ENCODE results near the gene SLC2A9. TPM values are rescaled to one million over a fixed set of nuclear protein-coding genes. Genes with fewer than 3 reads are reported as not detected.

Gene SLC2A9
- total RNA-seq, 1 experiment from 2014 or later = 3.5 TPM

DNA sequence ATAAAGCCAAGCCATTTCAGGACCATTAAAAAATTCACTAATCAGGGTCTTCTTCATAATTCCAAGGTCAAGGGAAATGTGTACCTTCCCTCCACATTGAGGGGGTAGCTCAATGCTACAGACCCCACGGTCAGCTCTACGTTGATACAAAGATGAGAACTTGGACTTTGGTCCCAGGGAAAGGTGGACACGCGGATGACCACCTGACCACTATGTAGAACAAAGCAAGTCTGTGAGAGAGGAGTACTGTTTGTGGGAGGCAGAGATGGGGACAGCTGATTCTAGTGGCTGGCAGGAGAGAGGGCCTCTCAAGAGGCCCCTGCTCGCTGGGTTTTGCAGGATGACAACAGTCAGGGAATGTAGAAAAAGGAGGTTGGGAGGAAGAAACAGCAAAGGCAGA is 58.0 kb downstream of the SLC2A9 start:
- CTCF ChIA-PET = no interaction called here
- BruUV-seq (replicated peaks) = no TSS peak
- in situ Hi-C loops (cut with HindIII; ENCODE audit: low pct_unique_long_range_greater_than_20kb, low sequenced_read_pairs) = no loop called here
- intact Hi-C loops (cut with micrococcal nuclease; ENCODE audit: unreplicated experiment) = no loop called here
- DNase-seq (ENCODE audit: low read depth, low spot score) = no peak
- Histone ChIP-seq H3K4me3 (ENCODE audit: low read depth in 2 of 2, low read length in 2 of 2) (no peak overlapping the region), H3K9me3 (ENCODE audit: control insufficient read depth, insufficient read depth, low read depth, low read length) (no peaks in the 10 kb centered on the region), H3K36me3 (ENCODE audit: control insufficient read depth, insufficient read depth, low read length) (no peaks in the 10 kb centered on the region), H3K4me1 (ENCODE audit: control insufficient read depth, insufficient read depth, low read length) (no peaks in the 10 kb centered on the region), H3K27ac (ENCODE audit: low read length) (no peak overlapping the region), H3K27me3 (ENCODE audit: control insufficient read depth, insufficient read depth, low read length) (no peaks in the 10 kb centered on the region)
- ATAC-seq = no peak
- POLR2A ChIA-PET = no interaction called here
- TF ChIP-seq TCF7L2 (IDR thresholded peaks at IDR 0.05; ENCODE audit: low read depth, low read length) = no peak
- TF ChIP-seq POLR2AphosphoS5 (IDR thresholded peaks at IDR 0.05; ENCODE audit: low read depth, low read length) = no peak
- TF ChIP-seq, protein P1, sequence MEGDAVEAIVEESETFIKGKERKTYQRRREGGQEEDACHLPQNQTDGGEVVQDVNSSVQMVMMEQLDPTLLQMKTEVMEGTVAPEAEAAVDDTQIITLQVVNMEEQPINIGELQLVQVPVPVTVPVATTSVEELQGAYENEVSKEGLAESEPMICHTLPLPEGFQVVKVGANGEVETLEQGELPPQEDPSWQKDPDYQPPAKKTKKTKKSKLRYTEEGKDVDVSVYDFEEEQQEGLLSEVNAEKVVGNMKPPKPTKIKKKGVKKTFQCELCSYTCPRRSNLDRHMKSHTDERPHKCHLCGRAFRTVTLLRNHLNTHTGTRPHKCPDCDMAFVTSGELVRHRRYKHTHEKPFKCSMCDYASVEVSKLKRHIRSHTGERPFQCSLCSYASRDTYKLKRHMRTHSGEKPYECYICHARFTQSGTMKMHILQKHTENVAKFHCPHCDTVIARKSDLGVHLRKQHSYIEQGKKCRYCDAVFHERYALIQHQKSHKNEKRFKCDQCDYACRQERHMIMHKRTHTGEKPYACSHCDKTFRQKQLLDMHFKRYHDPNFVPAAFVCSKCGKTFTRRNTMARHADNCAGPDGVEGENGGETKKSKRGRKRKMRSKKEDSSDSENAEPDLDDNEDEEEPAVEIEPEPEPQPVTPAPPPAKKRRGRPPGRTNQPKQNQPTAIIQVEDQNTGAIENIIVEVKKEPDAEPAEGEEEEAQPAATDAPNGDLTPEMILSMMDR (IDR thresholded peaks at IDR 0.05) = no peak
- TF ChIP-seq SIN3A (IDR thresholded peaks at IDR 0.05; ENCODE audit: borderline replicate concordance, insufficient read depth, low read depth, low read length) = no peak
- TF ChIP-seq, protein P2, sequence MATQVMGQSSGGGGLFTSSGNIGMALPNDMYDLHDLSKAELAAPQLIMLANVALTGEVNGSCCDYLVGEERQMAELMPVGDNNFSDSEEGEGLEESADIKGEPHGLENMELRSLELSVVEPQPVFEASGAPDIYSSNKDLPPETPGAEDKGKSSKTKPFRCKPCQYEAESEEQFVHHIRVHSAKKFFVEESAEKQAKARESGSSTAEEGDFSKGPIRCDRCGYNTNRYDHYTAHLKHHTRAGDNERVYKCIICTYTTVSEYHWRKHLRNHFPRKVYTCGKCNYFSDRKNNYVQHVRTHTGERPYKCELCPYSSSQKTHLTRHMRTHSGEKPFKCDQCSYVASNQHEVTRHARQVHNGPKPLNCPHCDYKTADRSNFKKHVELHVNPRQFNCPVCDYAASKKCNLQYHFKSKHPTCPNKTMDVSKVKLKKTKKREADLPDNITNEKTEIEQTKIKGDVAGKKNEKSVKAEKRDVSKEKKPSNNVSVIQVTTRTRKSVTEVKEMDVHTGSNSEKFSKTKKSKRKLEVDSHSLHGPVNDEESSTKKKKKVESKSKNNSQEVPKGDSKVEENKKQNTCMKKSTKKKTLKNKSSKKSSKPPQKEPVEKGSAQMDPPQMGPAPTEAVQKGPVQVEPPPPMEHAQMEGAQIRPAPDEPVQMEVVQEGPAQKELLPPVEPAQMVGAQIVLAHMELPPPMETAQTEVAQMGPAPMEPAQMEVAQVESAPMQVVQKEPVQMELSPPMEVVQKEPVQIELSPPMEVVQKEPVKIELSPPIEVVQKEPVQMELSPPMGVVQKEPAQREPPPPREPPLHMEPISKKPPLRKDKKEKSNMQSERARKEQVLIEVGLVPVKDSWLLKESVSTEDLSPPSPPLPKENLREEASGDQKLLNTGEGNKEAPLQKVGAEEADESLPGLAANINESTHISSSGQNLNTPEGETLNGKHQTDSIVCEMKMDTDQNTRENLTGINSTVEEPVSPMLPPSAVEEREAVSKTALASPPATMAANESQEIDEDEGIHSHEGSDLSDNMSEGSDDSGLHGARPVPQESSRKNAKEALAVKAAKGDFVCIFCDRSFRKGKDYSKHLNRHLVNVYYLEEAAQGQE (IDR thresholded peaks at IDR 0.05; ENCODE audit: insufficient read depth in 1 of 2, low read depth in 2 of 2, low read length in 1 of 2) = no peak

DNA sequence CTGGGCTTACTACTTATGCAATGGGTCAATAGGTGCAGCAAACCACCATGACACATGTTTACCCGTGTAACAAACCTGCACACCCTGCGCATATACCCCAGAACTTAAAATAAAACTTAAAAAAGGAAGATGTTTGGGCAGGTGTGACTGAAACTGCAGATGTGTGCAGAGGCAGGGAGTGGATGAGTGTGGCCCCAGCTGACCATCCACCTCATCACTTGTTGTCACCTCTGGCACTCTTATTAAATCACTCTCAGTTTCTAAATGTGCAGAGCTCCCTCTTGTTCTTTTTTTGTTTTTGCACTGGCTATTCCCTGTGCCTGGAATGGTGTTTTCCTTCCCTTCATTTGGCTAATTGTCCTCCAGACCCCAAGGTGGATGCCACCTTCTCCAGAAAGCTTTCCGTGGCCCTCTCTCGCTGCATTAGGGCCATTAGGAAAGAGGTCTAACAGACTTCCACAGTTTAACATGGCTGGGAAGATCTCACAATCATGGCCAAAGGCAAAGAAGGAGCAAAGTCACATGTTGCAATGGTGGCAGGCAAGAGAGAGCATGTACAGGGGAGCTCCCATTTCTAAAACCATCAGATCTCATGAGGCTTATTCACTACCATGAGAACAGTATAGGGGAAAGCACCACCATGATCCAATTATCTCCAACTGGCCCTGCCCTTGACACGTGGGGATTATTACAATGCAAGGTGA is 58.5 kb downstream of the SLC2A9 start:
- Histone ChIP-seq H3K4me1 (ENCODE audit: control insufficient read depth, insufficient read depth, low read length) (no peaks in the 10 kb centered on the region), H3K4me3 (ENCODE audit: low read depth in 2 of 2, low read length in 2 of 2) (no peak overlapping the region), H3K27me3 (ENCODE audit: control insufficient read depth, insufficient read depth, low read length) (no peaks in the 10 kb centered on the region), H3K9me3 (ENCODE audit: control insufficient read depth, insufficient read depth, low read depth, low read length) (no peaks in the 10 kb centered on the region), H3K27ac (ENCODE audit: low read length) (no peak overlapping the region), H3K36me3 (ENCODE audit: control insufficient read depth, insufficient read depth, low read length) (no peaks in the 10 kb centered on the region)
- ChIA-PET CTCF (no interaction called here), POLR2A (no interaction called here)
- in situ Hi-C loops (cut with HindIII; ENCODE audit: low pct_unique_long_range_greater_than_20kb, low sequenced_read_pairs) (no loop called here), intact Hi-C loops (cut with micrococcal nuclease; ENCODE audit: unreplicated experiment) (no loop called here)
- ATAC-seq = no peak
- DNase-seq (ENCODE audit: low read depth, low spot score) = no peak
- TF ChIP-seq SIN3A (IDR thresholded peaks at IDR 0.05; ENCODE audit: borderline replicate concordance, insufficient read depth, low read depth, low read length) (no peak), POLR2AphosphoS5 (IDR thresholded peaks at IDR 0.05; ENCODE audit: low read depth, low read length) (no peak), TCF7L2 (IDR thresholded peaks at IDR 0.05; ENCODE audit: low read depth, low read length) (no peak)
- TF ChIP-seq, protein P2 (IDR thresholded peaks at IDR 0.05; ENCODE audit: insufficient read depth in 1 of 2, low read depth in 2 of 2, low read length in 1 of 2) = no peak
- TF ChIP-seq, protein P1 (IDR thresholded peaks at IDR 0.05) = no peak
- BruUV-seq (replicated peaks) = no TSS peak

Measured in Panc1 (cell line).